K562 (cell line): ENCODE measurements around the gene ZNF646. TPM values are rescaled to one million over a fixed set of nuclear protein-coding genes. Genes with fewer than 3 reads are reported as not detected.
A peak's percentile ranks its signal among the peaks of the same experiment; 100 is the strongest.

Experiments
- GABPB2 ChIP-seq: fragments of 250-450 bp; sonication (Bioruptor Pico); conservative IDR thresholded peaks from 2 replicates; pipeline ENCODE4 v1.5.1; 2021; ENCODE audit warnings: mild to moderate bottlenecking
- MXI1 ChIP-seq: IDR thresholded peaks from 2 replicates; pipeline ENCODE4 v1.6.1; 2011; ENCODE audit warnings: low read depth, mild to moderate bottlenecking, improper control_type of control experiment, low read length
- PCBP2 ChIP-seq: fragments of 200-400 bp; formaldehyde crosslinking; IDR thresholded peaks from 2 replicates; pipeline ENCODE4 v1.6.1; 2018; ENCODE audit warnings: low read length, low read depth, mild to moderate bottlenecking, moderate library complexity; ENCODE audit not compliant: poor library complexity, severe bottlenecking
- SMAD4 ChIP-seq: fragments of 250-450 bp; sonication (Bioruptor Pico); conservative IDR thresholded peaks from 2 replicates; pipeline ENCODE4 v1.8.0; 2021; ENCODE audit warnings: inconsistent platforms, mild to moderate bottlenecking, moderate library complexity
- SMARCA4 ChIP-seq: fragments of 450-650 bp; IDR thresholded peaks from 2 replicates; pipeline ENCODE4 v1.6.1; 2016
- SPI1 ChIP-seq: IDR thresholded peaks from 2 replicates; pipeline ENCODE4 v1.6.1; 2011; ENCODE audit warnings: low read depth, low read length, control low read depth, borderline replicate concordance
- ZFP1 ChIP-seq: fragments of 450-650 bp; formaldehyde crosslinking; IDR thresholded peaks from 2 replicates; pipeline ENCODE4 v1.4.0; 2020; ENCODE audit warnings: mild to moderate bottlenecking, mixed read lengths
- ZNF263 ChIP-seq: sonication (generic); formaldehyde crosslinking; IDR thresholded peaks from 2 replicates; pipeline ENCODE4 v1.8.0; 2022; ENCODE audit warnings: mild to moderate bottlenecking, missing genetic modification reagents, borderline replicate concordance
- ZNF274 ChIP-seq: IDR thresholded peaks from 2 replicates; pipeline ENCODE4 v1.6.1; 2011; ENCODE audit warnings: low read depth, mild to moderate bottlenecking, low read length, moderate library complexity, borderline replicate concordance
- ZSCAN32 ChIP-seq: fragments of 450-650 bp; formaldehyde crosslinking; IDR thresholded peaks from 2 replicates; pipeline ENCODE4 v1.4.0; 2020; ENCODE audit warnings: mild to moderate bottlenecking, moderate library complexity
- polyA plus RNA-seq, 8 experiments: library from polyadenylated mRNA; depleted of rRNA in 4 of 8; stranded (reverse) in 5 of 8; unstranded in 3 of 8; fragments of >200 nt; fragmentation: Nextera tagmentation in 2 of 8; fragmentation: Illumina TruSeq in 1 of 8; extraction: Ambion mirVana in 2 of 8; extraction: Trizol in 1 of 8; gene quantifications; 2 replicates each; pipeline versions ENCODE4 v1.2.1 to v1.2.3, GENCODE V29; 2011 to 2014; ENCODE audit warnings: inconsistent platforms in 1 of 8, missing spikeins in 1 of 8
- total RNA-seq, 7 experiments: library from RNA; depleted of rRNA in 6 of 7; stranded (reverse); fragments of >200 nt in 6 of 7; fragmentation: Illumina TruSeq in 2 of 7; extraction: Trizol in 2 of 7; gene quantifications; 2 replicates each; pipeline versions ENCODE4 v1.2.1 to v1.2.3, GENCODE V29; 2011 to 2021; ENCODE audit warnings: low replicate concordance in 1 of 7
- TF ChIP-seq, protein P1 (sequence below): fragments of 150-350 bp; conservative IDR thresholded peaks from 2 replicates; pipeline ENCODE4 v1.6.1; 2014; ENCODE audit warnings: low read length
- TF ChIP-seq, protein P2 (sequence below): fragments of 450-650 bp; formaldehyde crosslinking; IDR thresholded peaks from 2 replicates; pipeline ENCODE4 v1.4.0; 2022; ENCODE audit warnings: missing genetic modification characterization
- TF ChIP-seq, protein P3 (sequence below): fragments of 250-450 bp; sonication (Bioruptor Pico); IDR thresholded peaks from 2 replicates; pipeline ENCODE4 v1.5.0; 2022; ENCODE audit warnings: mild to moderate bottlenecking
- TF ChIP-seq, protein P4 (sequence below): sonication (generic); formaldehyde crosslinking; IDR thresholded peaks from 2 replicates; pipeline ENCODE4 v1.8.1; 2023; ENCODE audit warnings: mild to moderate bottlenecking, missing genetic modification reagents
- TF ChIP-seq, protein P5 (sequence below): fragments of 200-800 bp; sonication (Bioruptor generic); IDR thresholded peaks from 2 replicates; pipeline ENCODE4 v1.6.1; 2016; ENCODE audit warnings: missing genetic modification characterization, missing compliant biosample characterization

The ZNF646 gene
- total and polyA plus RNA-seq, 9 of the 15 experiments (the other 6 are each of a cell fraction or from before 2014, with no cell fraction given) = 0.08 to 20.6 (median 8.0) TPM

DNA sequence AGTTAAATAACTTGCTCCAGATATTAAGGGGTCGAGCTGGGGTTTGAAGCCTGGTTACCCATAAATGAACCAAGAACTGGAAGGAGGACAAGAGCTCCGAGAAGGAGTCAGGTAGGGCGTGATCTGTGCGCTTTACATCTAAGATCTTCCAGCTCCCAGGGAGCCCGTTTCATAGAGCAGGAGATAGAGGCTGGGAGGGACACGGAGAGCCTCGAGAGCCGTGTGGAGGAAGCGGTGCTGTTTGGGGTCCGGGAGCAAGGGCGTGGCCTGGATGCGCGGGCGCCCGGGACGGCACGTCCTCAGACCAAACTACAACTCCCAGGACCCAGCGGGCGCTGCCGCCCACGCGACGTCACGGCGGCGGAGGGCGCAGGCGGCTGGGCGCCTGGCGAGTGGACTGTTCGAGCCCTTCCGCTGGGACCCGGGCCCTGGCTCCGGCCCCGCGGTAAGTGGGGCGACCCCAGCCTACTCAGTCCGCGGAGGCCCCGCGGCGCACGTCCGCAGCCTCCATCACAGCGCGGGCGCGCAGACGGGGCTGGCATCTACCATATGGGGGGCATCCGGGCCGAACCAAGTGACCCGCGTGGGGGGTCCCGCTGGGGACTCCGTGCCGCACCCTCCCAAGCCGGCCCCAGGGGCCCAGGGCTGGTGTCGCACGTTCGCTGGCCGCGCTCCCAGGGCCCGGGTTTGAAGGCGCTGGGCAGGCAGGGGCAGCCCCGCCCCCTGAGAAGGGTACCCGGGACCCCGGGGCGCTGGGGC lies 34.0 kb downstream of the ZNF646 start, which contains the start of gene BCKDK (continued):
- TF ChIP-seq MXI1 (no peak), ZNF263 (CRISPR knock-in tag) (no peak), ZNF274 (no peak), SMARCA4 (no peak), SMAD4 (peak; percentile 43; the same call in 1 of the 2 replicates), PCBP2 (no peak), SPI1 (no peak), ZFP1 (CRISPR knock-in tag) (no peak), GABPB2 (CRISPR knock-in tag) (no peak), ZSCAN32 (no peak)
- TF ChIP-seq, protein P1, sequence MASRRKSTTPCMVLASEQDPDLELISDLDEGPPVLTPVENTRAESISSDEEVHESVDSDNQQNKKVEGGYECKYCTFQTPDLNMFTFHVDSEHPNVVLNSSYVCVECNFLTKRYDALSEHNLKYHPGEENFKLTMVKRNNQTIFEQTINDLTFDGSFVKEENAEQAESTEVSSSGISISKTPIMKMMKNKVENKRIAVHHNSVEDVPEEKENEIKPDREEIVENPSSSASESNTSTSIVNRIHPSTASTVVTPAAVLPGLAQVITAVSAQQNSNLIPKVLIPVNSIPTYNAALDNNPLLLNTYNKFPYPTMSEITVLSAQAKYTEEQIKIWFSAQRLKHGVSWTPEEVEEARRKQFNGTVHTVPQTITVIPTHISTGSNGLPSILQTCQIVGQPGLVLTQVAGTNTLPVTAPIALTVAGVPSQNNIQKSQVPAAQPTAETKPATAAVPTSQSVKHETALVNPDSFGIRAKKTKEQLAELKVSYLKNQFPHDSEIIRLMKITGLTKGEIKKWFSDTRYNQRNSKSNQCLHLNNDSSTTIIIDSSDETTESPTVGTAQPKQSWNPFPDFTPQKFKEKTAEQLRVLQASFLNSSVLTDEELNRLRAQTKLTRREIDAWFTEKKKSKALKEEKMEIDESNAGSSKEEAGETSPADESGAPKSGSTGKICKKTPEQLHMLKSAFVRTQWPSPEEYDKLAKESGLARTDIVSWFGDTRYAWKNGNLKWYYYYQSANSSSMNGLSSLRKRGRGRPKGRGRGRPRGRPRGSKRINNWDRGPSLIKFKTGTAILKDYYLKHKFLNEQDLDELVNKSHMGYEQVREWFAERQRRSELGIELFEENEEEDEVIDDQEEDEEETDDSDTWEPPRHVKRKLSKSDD = no peak
- TF ChIP-seq, protein P2, sequence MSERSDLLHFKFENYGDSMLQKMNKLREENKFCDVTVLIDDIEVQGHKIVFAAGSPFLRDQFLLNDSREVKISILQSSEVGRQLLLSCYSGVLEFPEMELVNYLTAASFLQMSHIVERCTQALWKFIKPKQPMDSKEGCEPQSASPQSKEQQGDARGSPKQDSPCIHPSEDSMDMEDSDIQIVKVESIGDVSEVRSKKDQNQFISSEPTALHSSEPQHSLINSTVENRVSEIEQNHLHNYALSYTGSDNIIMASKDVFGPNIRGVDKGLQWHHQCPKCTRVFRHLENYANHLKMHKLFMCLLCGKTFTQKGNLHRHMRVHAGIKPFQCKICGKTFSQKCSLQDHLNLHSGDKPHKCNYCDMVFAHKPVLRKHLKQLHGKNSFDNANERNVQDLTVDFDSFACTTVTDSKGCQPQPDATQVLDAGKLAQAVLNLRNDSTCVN (CRISPR knock-in tag) = no peak
- TF ChIP-seq, protein P3, sequence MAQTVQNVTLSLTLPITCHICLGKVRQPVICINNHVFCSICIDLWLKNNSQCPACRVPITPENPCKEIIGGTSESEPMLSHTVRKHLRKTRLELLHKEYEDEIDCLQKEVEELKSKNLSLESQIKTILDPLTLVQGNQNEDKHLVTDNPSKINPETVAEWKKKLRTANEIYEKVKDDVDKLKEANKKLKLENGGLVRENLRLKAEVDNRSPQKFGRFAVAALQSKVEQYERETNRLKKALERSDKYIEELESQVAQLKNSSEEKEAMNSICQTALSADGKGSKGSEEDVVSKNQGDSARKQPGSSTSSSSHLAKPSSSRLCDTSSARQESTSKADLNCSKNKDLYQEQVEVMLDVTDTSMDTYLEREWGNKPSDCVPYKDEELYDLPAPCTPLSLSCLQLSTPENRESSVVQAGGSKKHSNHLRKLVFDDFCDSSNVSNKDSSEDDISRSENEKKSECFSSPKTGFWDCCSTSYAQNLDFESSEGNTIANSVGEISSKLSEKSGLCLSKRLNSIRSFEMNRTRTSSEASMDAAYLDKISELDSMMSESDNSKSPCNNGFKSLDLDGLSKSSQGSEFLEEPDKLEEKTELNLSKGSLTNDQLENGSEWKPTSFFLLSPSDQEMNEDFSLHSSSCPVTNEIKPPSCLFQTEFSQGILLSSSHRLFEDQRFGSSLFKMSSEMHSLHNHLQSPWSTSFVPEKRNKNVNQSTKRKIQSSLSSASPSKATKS (CRISPR knock-in tag) = no peak
- TF ChIP-seq, protein P4, sequence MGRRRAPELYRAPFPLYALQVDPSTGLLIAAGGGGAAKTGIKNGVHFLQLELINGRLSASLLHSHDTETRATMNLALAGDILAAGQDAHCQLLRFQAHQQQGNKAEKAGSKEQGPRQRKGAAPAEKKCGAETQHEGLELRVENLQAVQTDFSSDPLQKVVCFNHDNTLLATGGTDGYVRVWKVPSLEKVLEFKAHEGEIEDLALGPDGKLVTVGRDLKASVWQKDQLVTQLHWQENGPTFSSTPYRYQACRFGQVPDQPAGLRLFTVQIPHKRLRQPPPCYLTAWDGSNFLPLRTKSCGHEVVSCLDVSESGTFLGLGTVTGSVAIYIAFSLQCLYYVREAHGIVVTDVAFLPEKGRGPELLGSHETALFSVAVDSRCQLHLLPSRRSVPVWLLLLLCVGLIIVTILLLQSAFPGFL (CRISPR knock-in tag) = no peak
- TF ChIP-seq, protein P5, sequence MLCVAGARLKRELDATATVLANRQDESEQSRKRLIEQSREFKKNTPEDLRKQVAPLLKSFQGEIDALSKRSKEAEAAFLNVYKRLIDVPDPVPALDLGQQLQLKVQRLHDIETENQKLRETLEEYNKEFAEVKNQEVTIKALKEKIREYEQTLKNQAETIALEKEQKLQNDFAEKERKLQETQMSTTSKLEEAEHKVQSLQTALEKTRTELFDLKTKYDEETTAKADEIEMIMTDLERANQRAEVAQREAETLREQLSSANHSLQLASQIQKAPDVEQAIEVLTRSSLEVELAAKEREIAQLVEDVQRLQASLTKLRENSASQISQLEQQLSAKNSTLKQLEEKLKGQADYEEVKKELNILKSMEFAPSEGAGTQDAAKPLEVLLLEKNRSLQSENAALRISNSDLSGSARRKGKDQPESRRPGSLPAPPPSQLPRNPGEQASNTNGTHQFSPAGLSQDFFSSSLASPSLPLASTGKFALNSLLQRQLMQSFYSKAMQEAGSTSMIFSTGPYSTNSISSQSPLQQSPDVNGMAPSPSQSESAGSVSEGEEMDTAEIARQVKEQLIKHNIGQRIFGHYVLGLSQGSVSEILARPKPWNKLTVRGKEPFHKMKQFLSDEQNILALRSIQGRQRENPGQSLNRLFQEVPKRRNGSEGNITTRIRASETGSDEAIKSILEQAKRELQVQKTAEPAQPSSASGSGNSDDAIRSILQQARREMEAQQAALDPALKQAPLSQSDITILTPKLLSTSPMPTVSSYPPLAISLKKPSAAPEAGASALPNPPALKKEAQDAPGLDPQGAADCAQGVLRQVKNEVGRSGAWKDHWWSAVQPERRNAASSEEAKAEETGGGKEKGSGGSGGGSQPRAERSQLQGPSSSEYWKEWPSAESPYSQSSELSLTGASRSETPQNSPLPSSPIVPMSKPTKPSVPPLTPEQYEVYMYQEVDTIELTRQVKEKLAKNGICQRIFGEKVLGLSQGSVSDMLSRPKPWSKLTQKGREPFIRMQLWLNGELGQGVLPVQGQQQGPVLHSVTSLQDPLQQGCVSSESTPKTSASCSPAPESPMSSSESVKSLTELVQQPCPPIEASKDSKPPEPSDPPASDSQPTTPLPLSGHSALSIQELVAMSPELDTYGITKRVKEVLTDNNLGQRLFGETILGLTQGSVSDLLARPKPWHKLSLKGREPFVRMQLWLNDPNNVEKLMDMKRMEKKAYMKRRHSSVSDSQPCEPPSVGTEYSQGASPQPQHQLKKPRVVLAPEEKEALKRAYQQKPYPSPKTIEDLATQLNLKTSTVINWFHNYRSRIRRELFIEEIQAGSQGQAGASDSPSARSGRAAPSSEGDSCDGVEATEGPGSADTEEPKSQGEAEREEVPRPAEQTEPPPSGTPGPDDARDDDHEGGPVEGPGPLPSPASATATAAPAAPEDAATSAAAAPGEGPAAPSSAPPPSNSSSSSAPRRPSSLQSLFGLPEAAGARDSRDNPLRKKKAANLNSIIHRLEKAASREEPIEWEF (CRISPR knock-in tag) = no peak
